ENCODE measurements around the gene RAB40B.
"Not testable (repeated sequence)": the region's sequence is repeated elsewhere in the genome, so short reads cannot be mapped to it uniquely, and the experiment has no call there.

RAB40B gene

GRCh38 chr17:82654611-82655010 lies 43.9 kb downstream of the RAB40B start:
- not testable (repeated sequence) for H3K4me1 ChIP-seq (ENCODE audit: control insufficient read depth in 1 of 2, insufficient read depth in 2 of 2, low read length in 2 of 2); H3K18ac ChIP-seq (ENCODE audit: low read length); H3K27me3 ChIP-seq (ENCODE audit: insufficient read depth, low read length); DNase-seq; H4K91ac ChIP-seq (ENCODE audit: low read depth, low read length); H3K27ac ChIP-seq (ENCODE audit: low read depth, low read length); H3K23ac ChIP-seq (ENCODE audit: low read length); H3K4ac ChIP-seq (ENCODE audit: low read depth, low read length); H3K14ac ChIP-seq (ENCODE audit: low read length); H2BK5ac ChIP-seq (ENCODE audit: low read depth, low read length, poor library complexity); H3K9ac ChIP-seq (ENCODE audit: low read length); H3K4me3 ChIP-seq (ENCODE audit: low read depth, low read length); H3K79me1 ChIP-seq (ENCODE audit: low read length); H2BK120ac ChIP-seq (ENCODE audit: insufficient read depth, low read length, poor library complexity); H4K12ac ChIP-seq (ENCODE audit: low read depth, low read length); H4K8ac ChIP-seq (ENCODE audit: low read depth, low read length); H3K9me3 ChIP-seq (ENCODE audit: insufficient read depth, low read depth, low read length); H2AFZ ChIP-seq (ENCODE audit: insufficient read depth, low read length, poor library complexity); H2BK12ac ChIP-seq (ENCODE audit: low read length); H3K36me3 ChIP-seq (ENCODE audit: control insufficient read depth in 1 of 2, insufficient read depth in 2 of 2, low read length in 2 of 2); H2AK5ac ChIP-seq (ENCODE audit: low read length); H3K4me2 ChIP-seq (ENCODE audit: low read length); H3K79me2 ChIP-seq (ENCODE audit: control insufficient read depth, insufficient read depth, low read length, poor library complexity)
- no CpG with 5 or more reads among the region's 6 CpGs for WGBS (ENCODE audit: extremely low coverage, insufficient coverage, insufficient read length)

GRCh38 chr17:82653651-82654528 lies 44.6 kb downstream of the RAB40B start:
- H3K4ac ChIP-seq (ENCODE audit: low read depth, low read length), result no peak overlapping the region
- no peak overlapping the region for H2BK120ac ChIP-seq (ENCODE audit: insufficient read depth, low read length, poor library complexity)
- no peak overlapping the region for H3K4me3 ChIP-seq (ENCODE audit: low read depth, low read length)
- H4K91ac ChIP-seq (ENCODE audit: low read depth, low read length), result no peak overlapping the region
- H3K79me1 ChIP-seq (ENCODE audit: low read length), result no peaks in the 10 kb centered on the region
- no peak overlapping the region for H3K27ac ChIP-seq (ENCODE audit: low read depth, low read length)
- H3K18ac ChIP-seq (ENCODE audit: low read length), result no peak overlapping the region
- H3K27me3 ChIP-seq (ENCODE audit: insufficient read depth, low read length), result no peaks in the 10 kb centered on the region
- no peak overlapping the region for H2BK5ac ChIP-seq (ENCODE audit: low read depth, low read length, poor library complexity)
- no peak overlapping the region for H2BK12ac ChIP-seq (ENCODE audit: low read length)
- no peak overlapping the region for H3K14ac ChIP-seq (ENCODE audit: low read length)
- H4K12ac ChIP-seq (ENCODE audit: low read depth, low read length), result no peak overlapping the region
- DNase-seq, result no peak
- no CpG with 5 or more reads among the region's 30 CpGs for WGBS (ENCODE audit: extremely low coverage, insufficient coverage, insufficient read length)
- H3K4me1 ChIP-seq (ENCODE audit: control insufficient read depth in 1 of 2, insufficient read depth in 2 of 2, low read length in 2 of 2), result peaks cover 0 to 2% of the 10 kb centered on the region in 2 experiments
- peak overlapping the region; percentile 12 for H3K9ac ChIP-seq (ENCODE audit: low read length)
- no peak overlapping the region for H4K8ac ChIP-seq (ENCODE audit: low read depth, low read length)
- no peak overlapping the region for H3K4me2 ChIP-seq (ENCODE audit: low read length)
- H2AFZ ChIP-seq (ENCODE audit: insufficient read depth, low read length, poor library complexity), result no peak overlapping the region
- no peaks in the 10 kb centered on the region for H3K79me2 ChIP-seq (ENCODE audit: control insufficient read depth, insufficient read depth, low read length, poor library complexity)
- H3K23ac ChIP-seq (ENCODE audit: low read length), result no peak overlapping the region
- no peak overlapping the region for H2AK5ac ChIP-seq (ENCODE audit: low read length)
- H3K36me3 ChIP-seq (ENCODE audit: control insufficient read depth in 1 of 2, insufficient read depth in 2 of 2, low read length in 2 of 2), result no peaks in the 10 kb centered on the region
- H3K9me3 ChIP-seq (ENCODE audit: insufficient read depth, low read depth, low read length), result peaks cover 3% of the 10 kb centered on the region

- no peak overlapping the region for H2BK5ac ChIP-seq (ENCODE audit: low read depth, low read length, poor library complexity)
- WGBS (ENCODE audit: extremely low coverage, insufficient coverage, insufficient read length), result no CpG with 5 or more reads among the region's 10 CpGs
- no peak for DNase-seq
Measured at GRCh38 chr17:82650723-82651122, 47.8 kb downstream of the RAB40B start.

GRCh38 chr17:82649501-82650261 lies 48.8 kb downstream of the RAB40B start:
- Histone ChIP-seq H2BK5ac (ENCODE audit: low read depth, low read length, poor library complexity) (no peak overlapping the region), H3K9me3 (ENCODE audit: insufficient read depth, low read depth, low read length) (no peaks in the 10 kb centered on the region), H3K14ac (ENCODE audit: low read length) (no peak overlapping the region), H3K9ac (ENCODE audit: low read length) (no peak overlapping the region), H3K23ac (ENCODE audit: low read length) (no peak overlapping the region), H2BK12ac (ENCODE audit: low read length) (no peak overlapping the region), H3K79me2 (ENCODE audit: control insufficient read depth, insufficient read depth, low read length, poor library complexity) (peaks cover 14% of the 10 kb centered on the region), H3K4me2 (ENCODE audit: low read length) (no peak overlapping the region), H3K4ac (ENCODE audit: low read depth, low read length) (no peak overlapping the region), H2AFZ (ENCODE audit: insufficient read depth, low read length, poor library complexity) (no peak overlapping the region), H2AK5ac (ENCODE audit: low read length) (no peak overlapping the region), H4K91ac (ENCODE audit: low read depth, low read length) (no peak overlapping the region), H3K36me3 (ENCODE audit: control insufficient read depth in 1 of 2, insufficient read depth in 2 of 2, low read length in 2 of 2) (no peaks in the 10 kb centered on the region), H4K12ac (ENCODE audit: low read depth, low read length) (no peak overlapping the region), H3K27ac (ENCODE audit: low read depth, low read length) (no peak overlapping the region), H2BK120ac (ENCODE audit: insufficient read depth, low read length, poor library complexity) (no peak overlapping the region), H4K8ac (ENCODE audit: low read depth, low read length) (no peak overlapping the region), H3K79me1 (ENCODE audit: low read length) (peaks cover 5% of the 10 kb centered on the region), H3K4me1 (ENCODE audit: control insufficient read depth in 1 of 2, insufficient read depth in 2 of 2, low read length in 2 of 2) (peaks cover 0 to 9% of the 10 kb centered on the region in 2 experiments), H3K18ac (ENCODE audit: low read length) (no peak overlapping the region), H3K27me3 (ENCODE audit: insufficient read depth, low read length) (no peaks in the 10 kb centered on the region), H3K4me3 (ENCODE audit: low read depth, low read length) (no peak overlapping the region)
- no CpG with 5 or more reads among the region's 22 CpGs for WGBS (ENCODE audit: extremely low coverage, insufficient coverage, insufficient read length)
- no peak for DNase-seq

More at GRCh38 chr17:82650723-82651122, 47.8 kb downstream of the RAB40B start:
- no peak overlapping the region for H2BK120ac ChIP-seq (ENCODE audit: insufficient read depth, low read length, poor library complexity)
- H3K23ac ChIP-seq (ENCODE audit: low read length), result no peak overlapping the region
- peaks cover 0 to 9% of the 10 kb centered on the region in 2 experiments for H3K4me1 ChIP-seq (ENCODE audit: control insufficient read depth in 1 of 2, insufficient read depth in 2 of 2, low read length in 2 of 2)
- H4K8ac ChIP-seq (ENCODE audit: low read depth, low read length), result no peak overlapping the region
- H3K9ac ChIP-seq (ENCODE audit: low read length), result no peak overlapping the region
- no peak overlapping the region for H2AK5ac ChIP-seq (ENCODE audit: low read length)
- H3K27me3 ChIP-seq (ENCODE audit: insufficient read depth, low read length), result no peaks in the 10 kb centered on the region
- peaks cover 5% of the 10 kb centered on the region for H3K79me1 ChIP-seq (ENCODE audit: low read length)
- no peak overlapping the region for H4K91ac ChIP-seq (ENCODE audit: low read depth, low read length)
- H4K12ac ChIP-seq (ENCODE audit: low read depth, low read length), result no peak overlapping the region
- peaks cover 12% of the 10 kb centered on the region for H3K79me2 ChIP-seq (ENCODE audit: control insufficient read depth, insufficient read depth, low read length, poor library complexity)
- no peak overlapping the region for H3K18ac ChIP-seq (ENCODE audit: low read length)
- H2AFZ ChIP-seq (ENCODE audit: insufficient read depth, low read length, poor library complexity), result no peak overlapping the region
- H3K4me2 ChIP-seq (ENCODE audit: low read length), result no peak overlapping the region
- H2BK12ac ChIP-seq (ENCODE audit: low read length), result no peak overlapping the region
- no peaks in the 10 kb centered on the region for H3K36me3 ChIP-seq (ENCODE audit: control insufficient read depth in 1 of 2, insufficient read depth in 2 of 2, low read length in 2 of 2)
- no peak overlapping the region for H3K14ac ChIP-seq (ENCODE audit: low read length)
- no peak overlapping the region for H3K4me3 ChIP-seq (ENCODE audit: low read depth, low read length)
- H3K27ac ChIP-seq (ENCODE audit: low read depth, low read length), result no peak overlapping the region
- H3K4ac ChIP-seq (ENCODE audit: low read depth, low read length), result no peak overlapping the region
- no peaks in the 10 kb centered on the region for H3K9me3 ChIP-seq (ENCODE audit: insufficient read depth, low read depth, low read length)

Data from trophoblast cell (in vitro differentiated cells and primary cell).